Upper lobe of left lung (tissue), 4 donors: ENCODE measurements around the gene PTGFR.

Source experiments
- CTCF ChIP-seq, 6 experiments: fragments of 450-650 bp in 4 of 6; fragments of 200-600 bp in 2 of 6; sonication (generic) in 2 of 6; IDR thresholded peaks; one replicate each; pipeline ENCODE4 v1.5.1; 2016 to 2019; ENCODE audit warnings: antibody characterized with exemption in 6 of 6
- POLR2AphosphoS5 ChIP-seq, 2 donors: sonication (generic); formaldehyde crosslinking; IDR thresholded peaks; one replicate each; pipeline ENCODE4 v1.5.1; 2017; ENCODE audit warnings: antibody characterized with exemption in 2 of 2

GRCh38 chr1:78492386-78492950 lies 1.7 kb downstream of the PTGFR start:
- no peak for TF ChIP-seq CTCF (IDR thresholded peaks at IDR 0.05)
- no peak for TF ChIP-seq POLR2AphosphoS5 (IDR thresholded peaks at IDR 0.05)
